OCI-LY3 (cell line): ENCODE measurements around the gene STON2.

Source experiments
- H2AFZ ChIP-seq: fragments of 200-600, 300-600 bp; shearing (Covaris generic); 2 replicates; pipeline ENCODE4 v1.6.0; 2014; ENCODE audit warnings: antibody characterized with exemption, low read depth, low read length
- H3K27ac ChIP-seq: fragments of 200-600, 300-600 bp; sonication (generic); 2 replicates; pipeline ENCODE4 v1.5.1; 2014; ENCODE audit warnings: mild to moderate bottlenecking, low read length, moderate library complexity, mixed read lengths
- H3K27me3 ChIP-seq: fragments of 200-600, 300-600 bp; sonication (generic); 2 replicates; pipeline ENCODE4 v1.6.1; 2014; ENCODE audit warnings: low read depth, low read length, mixed read lengths
- H3K36me3 ChIP-seq: fragments of 200-600, 300-600 bp; sonication (generic); replicated peaks from 2 replicates; pipeline ENCODE3; 2014; ENCODE audit warnings: low read depth, low read length, mixed read lengths
- H3K4me1 ChIP-seq: fragments of 300-600, 200-600 bp; sonication (generic); 2 replicates; pipeline ENCODE4 v1.6.1; 2014; ENCODE audit warnings: low read length, mixed read lengths
- H3K4me2 ChIP-seq: fragments of 200-600, 300-600 bp; sonication (generic); 2 replicates; pipeline ENCODE4 v1.6.1; 2014; ENCODE audit warnings: low read length, mixed read lengths
- H3K4me3 ChIP-seq: fragments of 300-600, 200-600 bp; sonication (generic); 2 replicates; pipeline ENCODE4 v1.5.1; 2014; ENCODE audit warnings: antibody characterized with exemption, mild to moderate bottlenecking, low read length, moderate library complexity
- H3K79me2 ChIP-seq: fragments of 300-600, 200-600 bp; shearing (Covaris generic); 2 replicates; pipeline ENCODE4 v1.6.1; 2014; ENCODE audit warnings: mild to moderate bottlenecking, low read length, mixed read lengths
- H3K9ac ChIP-seq: fragments of 300-600, 200-600 bp; shearing (Covaris generic); 2 replicates; pipeline ENCODE4 v1.6.0; 2014; ENCODE audit warnings: mild to moderate bottlenecking, low read length, moderate library complexity
- H3K9me3 ChIP-seq: fragments of 200-600, 300-600 bp; shearing (Covaris generic); 2 replicates; pipeline ENCODE4 v1.6.1; 2014; ENCODE audit warnings: low read length, mixed read lengths; ENCODE audit not compliant: insufficient read depth
- H4K20me1 ChIP-seq: fragments of 200-600, 300-600 bp; sonication (generic); 2 replicates; pipeline ENCODE4 v1.6.1; 2016; ENCODE audit warnings: low read length, mixed read lengths; ENCODE audit not compliant: insufficient read depth
- CTCF ChIP-seq: fragments of 200-600, 300-600 bp; sonication (generic); IDR thresholded peaks from 2 replicates; pipeline ENCODE4 v1.5.1; 2014; ENCODE audit warnings: antibody characterized with exemption, low read length, low read depth
- EZH2phosphoT487 ChIP-seq: fragments of 200-600 bp; shearing (Covaris generic); IDR thresholded peaks from 2 replicates; pipeline ENCODE4 v1.6.1; 2018; ENCODE audit warnings: antibody characterized with exemption, mixed run types, low read depth

The STON2 gene

GRCh38 chr14:81263777-81264410, 136.2 kb downstream of the STON2 start:
- no peak overlapping the region for H2AFZ ChIP-seq
- H3K9ac ChIP-seq = no peak overlapping the region
- no peak overlapping the region for H3K4me3 ChIP-seq
- peaks cover 28% of the 10 kb centered on the region for H3K27me3 ChIP-seq
- no peak for TF ChIP-seq EZH2phosphoT487
- H3K36me3 ChIP-seq = no peaks in the 10 kb centered on the region
- no peaks in the 10 kb centered on the region for H4K20me1 ChIP-seq
- no peaks in the 10 kb centered on the region for H3K79me2 ChIP-seq
- no peaks in the 10 kb centered on the region for H3K9me3 ChIP-seq
- H3K27ac ChIP-seq = no peak overlapping the region
- no peak overlapping the region for H3K4me2 ChIP-seq
- no peaks in the 10 kb centered on the region for H3K4me1 ChIP-seq

- H3K4me1 ChIP-seq = peaks cover 13% of the 10 kb centered on the region
- H3K27me3 ChIP-seq = peaks cover 2% of the 10 kb centered on the region
- H3K9ac ChIP-seq = no peak overlapping the region
- TF ChIP-seq EZH2phosphoT487 (no peak), CTCF (no peak)
- H3K4me3 ChIP-seq = no peak overlapping the region
- H3K27ac ChIP-seq = no peak overlapping the region
- H3K36me3 ChIP-seq = no peaks in the 10 kb centered on the region
- H3K9me3 ChIP-seq = no peaks in the 10 kb centered on the region
- no peaks in the 10 kb centered on the region for H3K79me2 ChIP-seq
- H3K4me2 ChIP-seq = no peak overlapping the region
- no peaks in the 10 kb centered on the region for H4K20me1 ChIP-seq
- H2AFZ ChIP-seq = no peak overlapping the region
Observed at GRCh38 chr14:81261176-81261575, 138.9 kb downstream of the STON2 start.

GRCh38 chr14:81260732-81261131, 139.4 kb downstream of the STON2 start:
- TF ChIP-seq CTCF (no peak), EZH2phosphoT487 (no peak)
- Histone ChIP-seq H3K79me2 (no peaks in the 10 kb centered on the region), H3K4me1 (peaks cover 17% of the 10 kb centered on the region), H3K27me3 (no peaks in the 10 kb centered on the region; the same call in 1 of the 2 replicates), H3K4me3 (no peak overlapping the region), H3K36me3 (no peaks in the 10 kb centered on the region), H3K27ac (no peak overlapping the region), H3K9me3 (no peaks in the 10 kb centered on the region), H2AFZ (no peak overlapping the region), H4K20me1 (no peaks in the 10 kb centered on the region), H3K9ac (no peak overlapping the region), H3K4me2 (no peak overlapping the region)

- Histone ChIP-seq H3K79me2 (no peaks in the 10 kb centered on the region), H3K9ac (peak overlapping the region; percentile 25; the same call in 1 of the 2 replicates), H3K4me1 (peaks cover 25% of the 10 kb centered on the region), H3K4me2 (peak overlapping the region; percentile 58), H3K27ac (peak overlapping the region; percentile 78), H3K9me3 (no peaks in the 10 kb centered on the region), H3K4me3 (peak overlapping the region; percentile 29; the same call in 1 of the 2 replicates), H3K36me3 (no peaks in the 10 kb centered on the region), H2AFZ (peak overlapping the region; percentile 82; the same call in 1 of the 2 replicates), H4K20me1 (no peaks in the 10 kb centered on the region), H3K27me3 (no peaks in the 10 kb centered on the region)
- TF ChIP-seq CTCF (no peak), EZH2phosphoT487 (no peak)
Observed at GRCh38 chr14:81256289-81256960, 143.7 kb downstream of the STON2 start.
